ENCODE results near the gene HAP1. TPM values are rescaled to one million over a fixed set of nuclear protein-coding genes. Genes with fewer than 3 reads are reported as not detected.

Gene HAP1
- total RNA-seq, 1 donor from 2014 or later: 0.11 TPM

- ATAC-seq (ENCODE audit: low read depth) (no peak), DNase-seq (no peak)
- no peak for TF ChIP-seq CTCF (IDR thresholded peaks at IDR 0.05)
- intact Hi-C loops (cut with micrococcal nuclease): no loop called here
- no peaks in the 10 kb centered on the region for H3K36me3 Mint-ChIP-seq (ENCODE audit: low read depth)
- ChIA-PET CTCF (no interaction called here), POLR2A (interaction anchor here (0.6 kb wide), 1 partner anchor 32 kb away, joined by 3 read pairs; no protein-coding TSS in a partner anchor)
- peaks cover 9% of the 10 kb centered on the region for H3K4me1 Mint-ChIP-seq
- no peak overlapping the region for H3K27ac Mint-ChIP-seq
- H3K27me3 Mint-ChIP-seq: peaks cover 14% of the 10 kb centered on the region
- no peak overlapping the region for H3K4me3 Mint-ChIP-seq
- no peaks in the 10 kb centered on the region for H3K9me3 Mint-ChIP-seq
Measured at GRCh38 chr17:41723801-41724475, 10.5 kb downstream of the HAP1 start.

- Mint-ChIP-seq H3K9me3 (no peaks in the 10 kb centered on the region), H3K36me3 (ENCODE audit: low read depth) (no peaks in the 10 kb centered on the region), H3K4me1 (no peaks in the 10 kb centered on the region), H3K4me3 (no peak overlapping the region), H3K27ac (no peak overlapping the region), H3K27me3 (peaks cover 14% of the 10 kb centered on the region)
- DNase-seq (no peak), ATAC-seq (ENCODE audit: low read depth) (no peak)
- ChIA-PET CTCF (no interaction called here), POLR2A (no interaction called here)
- no peak for TF ChIP-seq CTCF (IDR thresholded peaks at IDR 0.05)
- intact Hi-C loops (cut with micrococcal nuclease): no loop called here
Measured at GRCh38 chr17:41722231-41722630, 12.2 kb downstream of the HAP1 start.

GRCh38 chr17:41718287-41718645, 16.2 kb downstream of the HAP1 start:
- CTCF ChIA-PET: no interaction called here

GRCh38 chr17:41717408-41718286, 16.8 kb downstream of the HAP1 start:
- intact Hi-C loops (cut with micrococcal nuclease): no loop called here
- CTCF ChIA-PET: no interaction called here
- no peaks in the 10 kb centered on the region for H3K9me3 Mint-ChIP-seq
- no peak for TF ChIP-seq CTCF (IDR thresholded peaks at IDR 0.05)
- ATAC-seq (ENCODE audit: low read depth) (no peak), DNase-seq (no peak)
- H3K4me1 Mint-ChIP-seq: no peaks in the 10 kb centered on the region
- POLR2A ChIA-PET: no interaction called here
- H3K36me3 Mint-ChIP-seq (ENCODE audit: low read depth): no peaks in the 10 kb centered on the region
- H3K27ac Mint-ChIP-seq: no peak overlapping the region
- H3K27me3 Mint-ChIP-seq: no peaks in the 10 kb centered on the region
- H3K4me3 Mint-ChIP-seq: no peak overlapping the region

More at GRCh38 chr17:41718287-41718645, 16.2 kb downstream of the HAP1 start:
- no peaks in the 10 kb centered on the region for H3K4me1 Mint-ChIP-seq
- no peak overlapping the region for H3K27ac Mint-ChIP-seq
- H3K9me3 Mint-ChIP-seq: no peaks in the 10 kb centered on the region
- TF ChIP-seq CTCF (IDR thresholded peaks at IDR 0.05): no peak
- ATAC-seq (ENCODE audit: low read depth): no peak
- POLR2A ChIA-PET: no interaction called here
- no peak for DNase-seq
- intact Hi-C loops (cut with micrococcal nuclease): no loop called here
- no peak overlapping the region for H3K4me3 Mint-ChIP-seq
- H3K27me3 Mint-ChIP-seq: no peaks in the 10 kb centered on the region
- no peaks in the 10 kb centered on the region for H3K36me3 Mint-ChIP-seq (ENCODE audit: low read depth)

- Mint-ChIP-seq H3K4me3 (no peak within 1 kb of the TSS), H3K27me3 (peaks cover 5% of the 10 kb centered on the region), H3K36me3 (ENCODE audit: low read depth) (no peaks in the 10 kb centered on the region), H3K4me1 (no peaks in the 10 kb centered on the region), H3K27ac (no peak within 1 kb of the TSS), H3K9me3 (no peaks in the 10 kb centered on the region)
- CTCF ChIA-PET: no interaction called here
- no peak for DNase-seq
- intact Hi-C loops (cut with micrococcal nuclease): no loop called here
- ATAC-seq (ENCODE audit: low read depth): no peak
- TF ChIP-seq CTCF (IDR thresholded peaks at IDR 0.05): no peak
- POLR2A ChIA-PET: no interaction called here
Measured at GRCh38 chr17:41711669-41712400, 22.6 kb downstream of the HAP1 start, which contains the start of gene GAST. TSS of gene GAST (plus strand) at chr17:41712331. CDS start at chr17:41715437, 3,106 bp downstream.
